ENCODE measurements around the gene CCDC192.

GRCh38 chr5:127892467-127893207 is 189.4 kb downstream of the CCDC192 start:
- TF ChIP-seq, protein P1, sequence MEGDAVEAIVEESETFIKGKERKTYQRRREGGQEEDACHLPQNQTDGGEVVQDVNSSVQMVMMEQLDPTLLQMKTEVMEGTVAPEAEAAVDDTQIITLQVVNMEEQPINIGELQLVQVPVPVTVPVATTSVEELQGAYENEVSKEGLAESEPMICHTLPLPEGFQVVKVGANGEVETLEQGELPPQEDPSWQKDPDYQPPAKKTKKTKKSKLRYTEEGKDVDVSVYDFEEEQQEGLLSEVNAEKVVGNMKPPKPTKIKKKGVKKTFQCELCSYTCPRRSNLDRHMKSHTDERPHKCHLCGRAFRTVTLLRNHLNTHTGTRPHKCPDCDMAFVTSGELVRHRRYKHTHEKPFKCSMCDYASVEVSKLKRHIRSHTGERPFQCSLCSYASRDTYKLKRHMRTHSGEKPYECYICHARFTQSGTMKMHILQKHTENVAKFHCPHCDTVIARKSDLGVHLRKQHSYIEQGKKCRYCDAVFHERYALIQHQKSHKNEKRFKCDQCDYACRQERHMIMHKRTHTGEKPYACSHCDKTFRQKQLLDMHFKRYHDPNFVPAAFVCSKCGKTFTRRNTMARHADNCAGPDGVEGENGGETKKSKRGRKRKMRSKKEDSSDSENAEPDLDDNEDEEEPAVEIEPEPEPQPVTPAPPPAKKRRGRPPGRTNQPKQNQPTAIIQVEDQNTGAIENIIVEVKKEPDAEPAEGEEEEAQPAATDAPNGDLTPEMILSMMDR (IDR thresholded peaks at IDR 0.05) = no peak
- no peak for TF ChIP-seq POLR2AphosphoS5 (IDR thresholded peaks at IDR 0.05)
- TF ChIP-seq POLR2A (IDR thresholded peaks at IDR 0.05) = no peak
- no peak for TF ChIP-seq EP300 (IDR thresholded peaks at IDR 0.05; ENCODE audit: low read depth)

Measured in transverse colon (tissue), 4 donors.